Activated T-cell treated with anti-CD3 and anti-CD28 coated beads, Interleukin-2, amount 50 U/mL, for 1 hour (primary cell): ENCODE results near the gene CROCC2.

Experiments used
- DNase-seq: peaks from one replicate; pipeline ENCODE4 v3.0.0-alpha.2; 2020

The CROCC2 gene

DNA sequence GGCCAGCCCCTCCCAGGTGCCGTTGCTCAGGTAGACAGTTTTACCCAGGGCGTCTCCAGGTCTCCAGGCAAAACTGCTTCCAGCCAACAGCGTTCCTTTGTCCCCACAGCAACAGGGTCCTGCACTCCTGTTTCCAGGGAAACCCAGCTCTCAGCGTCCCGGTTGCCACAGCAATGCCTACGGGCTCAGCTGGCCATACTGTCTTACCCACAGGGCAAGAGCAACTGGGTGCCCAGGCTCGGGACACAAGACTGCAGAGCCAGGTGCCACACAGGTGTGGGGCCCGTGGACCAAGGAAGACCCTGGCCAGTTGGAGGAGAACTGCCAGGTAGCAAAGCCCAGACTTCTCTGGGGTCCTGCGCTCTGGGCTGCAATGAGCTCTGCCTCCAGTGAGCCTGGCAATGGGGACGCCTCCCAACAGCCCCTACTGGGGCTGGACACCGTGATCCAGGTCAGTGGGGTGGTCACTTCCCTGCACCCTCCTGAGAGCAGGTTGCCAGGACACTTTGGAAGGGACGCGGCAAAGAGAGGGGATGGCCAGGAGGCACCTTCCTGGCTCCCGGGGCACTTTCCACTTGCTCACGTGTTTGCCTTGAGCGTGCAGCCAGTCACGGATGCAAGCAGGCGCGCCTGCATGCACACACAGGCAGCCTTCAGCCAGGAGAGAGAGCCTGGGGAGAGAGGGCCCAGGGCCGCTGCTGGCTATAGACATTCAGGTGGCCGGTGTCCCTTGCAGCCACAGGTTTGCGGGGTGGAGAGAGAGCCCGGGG, at the start of gene CROCC2:
Gene CROCC2, plus strand, starts transcription at position 196 of the 770 bp plus-strand sequence. Its CDS starts 178 bp downstream, at position 374.
- DNase-seq, result no peak

GRCh38 chr2:240857039-240858008, 48.8 kb upstream of the CROCC2 start:
- DNase-seq, result no peak

DNA sequence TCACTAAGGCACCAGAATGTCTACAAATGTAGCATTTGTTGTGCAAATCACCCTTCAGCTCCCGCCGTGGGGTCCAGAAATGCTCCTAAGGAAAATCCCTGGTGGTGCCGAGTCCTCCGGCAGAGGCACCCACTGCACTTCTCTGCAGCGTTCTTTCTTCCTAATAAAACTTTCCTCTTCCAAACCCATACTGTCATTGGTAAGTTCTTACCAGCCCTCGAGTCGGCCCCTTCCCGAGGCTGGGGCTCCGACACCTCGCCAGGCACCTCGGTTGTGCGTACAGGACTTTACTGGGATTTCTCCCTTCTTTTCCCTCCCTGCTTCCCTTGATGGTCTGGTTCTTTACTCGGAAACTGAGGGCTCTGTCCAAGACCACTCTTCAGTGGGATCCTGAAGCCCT, 47.8 kb upstream of the CROCC2 start:
- no peak for DNase-seq

DNA sequence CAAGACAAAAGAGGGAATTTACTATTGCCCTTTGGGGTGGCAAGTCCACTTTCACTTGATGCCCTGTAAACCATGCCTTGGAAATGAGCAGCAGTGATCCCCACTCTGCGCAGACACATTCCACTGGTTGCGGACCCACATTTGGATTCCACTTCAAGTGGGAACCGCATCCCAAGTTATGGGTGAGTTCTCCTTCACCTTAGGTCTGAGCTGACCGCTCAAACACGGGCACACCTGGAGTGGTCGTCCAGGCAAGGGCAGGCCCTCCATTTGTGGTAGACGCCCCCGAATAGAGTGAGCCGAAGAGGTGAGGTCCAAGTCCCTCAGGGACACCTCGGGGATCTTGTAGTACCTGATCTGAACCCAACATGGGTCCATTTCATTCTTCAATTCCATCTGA, 47.3 kb upstream of the CROCC2 start:
- DNase-seq, result no peak

- DNase-seq, result no peak
Observed at GRCh38 chr2:240861547-240861946, 44.6 kb upstream of the CROCC2 start.

GRCh38 chr2:240864475-240864874, 41.7 kb upstream of the CROCC2 start:
- DNase-seq, result no peak

DNA sequence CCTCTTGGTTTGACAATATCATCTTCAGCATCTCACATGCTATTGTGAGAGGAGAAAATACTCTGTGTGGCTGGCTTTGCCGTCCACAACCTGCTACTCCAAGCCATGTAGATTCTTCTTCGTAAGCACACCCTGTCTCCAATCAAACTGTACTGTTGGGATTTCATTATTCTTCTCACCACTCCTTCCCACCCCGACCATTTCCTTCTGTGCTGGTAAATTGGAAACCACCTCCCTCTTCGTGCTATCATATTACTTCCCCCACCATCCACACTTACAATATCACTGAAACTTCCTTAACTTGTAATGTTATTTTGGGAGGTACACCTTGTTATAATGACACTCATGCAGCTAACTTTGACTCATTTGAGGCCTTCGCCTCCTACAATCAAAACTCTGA, 40.7 kb upstream of the CROCC2 start:
- DNase-seq, result no peak

GRCh38 chr2:240868286-240869108, 37.6 kb upstream of the CROCC2 start, which contains the start of gene AGXT:
TSS of gene AGXT (plus strand) at chr2:240868824. CDS start at chr2:240868866, 42 bp downstream.
- peak; percentile 11 for DNase-seq

GRCh38 chr2:240869109-240869955, 36.8 kb upstream of the CROCC2 start:
- DNase-seq, result peak; percentile 2

DNA sequence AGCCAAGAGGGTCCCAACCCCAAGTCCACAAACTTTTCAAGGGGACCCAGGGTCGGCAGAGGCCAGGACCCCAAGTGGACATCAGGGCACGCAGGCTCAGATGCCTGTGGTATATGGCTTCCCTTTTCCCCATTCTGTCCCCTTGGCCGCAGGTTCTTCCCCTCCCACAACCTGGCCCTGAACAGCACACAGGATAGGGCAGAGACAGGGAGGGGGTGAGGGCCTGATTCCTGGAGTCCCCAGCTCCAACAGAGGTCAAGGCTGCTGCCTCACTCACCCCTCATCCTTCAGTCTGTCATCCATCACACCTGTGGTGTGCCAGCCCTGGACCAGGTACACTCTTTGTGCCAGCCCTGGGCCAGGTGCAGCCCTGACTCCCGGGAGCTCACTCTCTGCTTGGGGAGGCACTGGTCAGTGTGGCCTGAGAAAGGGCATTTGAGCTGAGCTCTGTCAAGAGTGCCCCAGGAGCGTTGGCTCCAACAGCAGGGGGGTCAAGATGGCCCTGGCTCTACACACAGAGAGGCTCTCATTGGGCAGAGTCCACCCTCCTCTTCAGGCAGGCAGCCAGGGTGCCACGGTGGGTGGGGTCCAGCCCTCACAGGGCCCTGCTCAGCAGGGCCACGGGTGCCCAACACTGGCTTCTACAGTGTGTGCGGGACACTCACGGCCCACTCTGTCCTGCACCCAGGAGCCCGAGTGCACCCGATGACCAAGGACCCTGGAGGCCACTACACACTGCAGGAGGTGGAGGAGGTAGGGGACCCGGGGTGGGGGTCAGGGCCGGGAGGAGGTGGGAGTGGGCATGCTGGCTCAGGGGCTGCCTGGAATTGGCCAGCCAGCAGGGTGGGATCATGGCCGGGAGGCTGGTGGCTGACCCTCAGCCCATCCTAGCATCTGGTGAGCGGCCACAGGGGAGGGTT, 35.9 kb upstream of the CROCC2 start:
- no peak for DNase-seq

GRCh38 chr2:240871071-240871958, 34.8 kb upstream of the CROCC2 start:
- no peak for DNase-seq

DNA sequence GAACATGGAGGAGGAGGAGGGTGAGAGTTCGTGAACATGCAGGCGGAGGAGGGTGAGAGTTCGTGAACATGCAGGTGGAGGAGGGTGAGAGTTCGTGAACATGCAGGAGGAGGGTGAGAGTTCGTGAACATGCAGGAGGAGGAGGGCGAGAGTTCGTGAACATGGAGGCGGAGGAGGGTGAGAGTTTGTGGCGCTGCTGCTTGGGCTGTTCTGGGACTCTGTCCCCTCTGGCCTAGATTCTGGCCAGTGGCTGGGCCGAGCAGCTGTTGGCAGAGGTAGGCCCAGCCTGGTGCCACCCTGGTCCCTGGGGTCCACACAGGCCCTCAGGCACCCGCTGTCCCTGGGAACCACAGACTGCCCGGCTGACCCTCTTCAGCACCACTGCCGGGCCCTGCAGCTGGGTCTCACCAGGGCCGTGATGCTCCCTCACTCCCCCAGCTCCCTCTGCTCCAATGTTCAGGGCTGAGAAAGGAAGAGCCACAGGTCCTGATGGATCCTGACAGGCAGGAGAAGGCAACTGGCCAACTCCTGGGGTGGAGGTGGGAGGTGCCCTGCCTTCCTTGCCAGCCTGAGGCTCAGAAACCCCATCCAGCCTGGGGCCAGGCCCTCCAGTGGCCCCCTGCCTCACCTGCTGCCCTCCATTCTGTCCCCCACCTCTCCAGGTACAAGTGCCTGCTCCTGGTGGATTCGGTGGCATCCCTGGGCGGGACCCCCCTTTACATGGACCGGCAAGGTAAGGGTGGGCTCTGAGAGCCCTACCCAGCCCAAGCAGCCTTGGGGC, 33.6 kb upstream of the CROCC2 start:
- DNase-seq, result no peak

GRCh38 chr2:240873098-240873788, 32.9 kb upstream of the CROCC2 start:
- DNase-seq, result no peak

DNA sequence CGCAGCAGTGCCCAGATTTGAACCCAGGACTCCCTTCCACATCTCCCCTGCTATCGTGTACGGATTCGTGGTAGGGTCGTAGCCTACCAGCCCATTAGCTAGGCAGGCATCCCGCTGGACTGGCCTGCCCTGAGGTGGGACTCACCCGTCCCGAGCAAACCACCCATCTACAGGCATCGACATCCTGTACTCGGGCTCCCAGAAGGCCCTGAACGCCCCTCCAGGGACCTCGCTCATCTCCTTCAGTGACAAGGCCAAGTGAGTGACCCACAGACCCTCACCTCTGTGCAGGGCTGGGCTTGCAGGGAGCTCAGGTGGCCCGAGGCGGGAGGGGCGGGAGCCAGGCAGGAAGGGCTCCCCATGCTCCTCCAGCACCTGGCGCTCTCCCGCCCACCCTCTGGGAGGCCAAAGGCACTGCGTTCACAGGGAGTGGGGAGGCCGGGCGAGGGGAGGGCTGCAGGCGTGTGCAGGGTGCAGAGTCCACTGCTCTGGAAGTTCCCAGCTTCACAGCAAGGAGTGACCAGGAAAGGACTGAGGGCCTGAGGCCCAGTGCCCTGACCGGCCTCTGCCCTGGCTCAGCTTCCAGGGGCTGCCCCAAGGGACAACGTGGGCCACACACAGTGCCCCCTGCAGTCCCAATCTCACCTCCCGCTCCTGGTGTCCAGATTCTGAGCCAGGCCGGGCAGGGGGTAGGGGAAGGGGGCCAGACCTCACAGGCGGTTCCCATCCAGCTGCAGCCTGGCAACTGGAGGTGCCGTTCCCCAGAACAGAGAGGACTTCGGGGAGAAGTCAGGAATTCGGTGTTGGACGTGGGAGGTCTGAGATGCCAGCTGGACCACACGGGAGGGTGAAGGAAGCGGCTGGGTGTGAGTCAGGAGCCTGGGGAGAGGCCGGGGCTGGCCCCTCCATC, 32.1 kb upstream of the CROCC2 start:
- no peak for DNase-seq

DNA sequence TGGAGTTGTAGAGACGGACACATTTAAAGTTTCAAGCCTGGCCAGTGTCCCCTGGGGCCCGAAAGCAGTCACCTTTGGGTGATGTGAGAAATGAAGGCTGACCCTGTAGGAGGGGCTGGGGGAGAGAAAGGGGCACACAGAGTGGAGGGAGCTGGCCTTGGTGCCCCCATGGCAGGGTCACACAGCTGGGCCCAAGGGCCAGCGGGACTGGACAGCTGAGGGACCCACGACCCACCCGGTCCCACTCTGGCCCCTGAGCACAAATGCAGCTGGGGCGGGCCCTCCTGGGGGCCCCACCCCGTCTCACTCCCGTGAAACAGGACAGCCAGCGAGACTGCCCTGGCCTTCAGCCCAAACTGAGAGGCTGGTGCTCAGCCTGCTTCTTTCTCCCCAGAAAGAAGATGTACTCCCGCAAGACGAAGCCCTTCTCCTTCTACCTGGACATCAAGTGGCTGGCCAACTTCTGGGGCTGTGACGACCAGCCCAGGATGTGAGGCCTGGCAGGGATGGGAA, 31.4 kb upstream of the CROCC2 start:
- DNase-seq, result no peak

- no peak for DNase-seq
Observed at GRCh38 chr2:240875228-240876034, 30.7 kb upstream of the CROCC2 start.
